ENCODE measurements around the gene TRMT61A. TPM values are rescaled to one million over a fixed set of nuclear protein-coding genes. Genes with fewer than 3 reads are reported as not detected.

Gene TRMT61A
- total RNA-seq, 1 donor from 2014 or later: 12.5 TPM

DNA sequence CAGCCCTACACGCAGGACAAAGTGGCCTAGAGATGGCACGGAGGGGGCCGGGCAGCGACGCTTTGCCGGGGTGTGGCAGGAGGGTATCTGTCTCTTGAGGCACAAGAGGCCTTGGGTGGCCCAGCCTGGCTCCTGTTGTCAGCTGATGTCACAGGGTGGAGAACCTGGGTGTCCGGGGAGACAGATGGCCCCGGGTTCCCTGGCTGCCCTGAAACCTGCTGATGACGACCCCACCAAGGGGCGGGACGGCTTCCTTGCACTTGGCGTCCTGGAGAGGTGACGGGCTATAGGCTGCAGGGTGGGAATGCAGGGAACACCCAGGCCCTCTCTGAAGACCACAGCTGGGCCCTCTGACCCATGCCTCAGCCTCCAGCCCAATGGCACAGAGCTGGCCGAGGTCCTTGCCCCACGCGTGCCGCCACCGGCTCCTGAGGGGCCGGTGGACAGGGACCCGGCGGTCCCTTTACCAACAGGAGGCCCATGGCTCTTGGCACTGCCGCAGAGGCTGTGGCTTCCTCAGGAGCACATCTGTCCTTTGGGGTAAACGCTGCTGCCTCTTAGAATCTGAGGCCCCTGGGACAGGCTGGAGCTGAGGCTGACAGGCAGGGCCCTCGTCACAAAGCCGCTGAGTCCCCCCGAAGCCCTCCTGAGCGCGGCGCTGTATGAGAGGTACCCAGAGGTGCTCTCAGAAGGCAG lies 16.4 kb downstream of the TRMT61A start:
- DNase-seq (ENCODE audit: low read depth, low spot score): no peak
- Mint-ChIP-seq H3K4me3 (no peak overlapping the region), H3K27ac (ENCODE audit: unreplicated experiment) (peak overlapping the region; percentile 19), H3K9me3 (no peaks in the 10 kb centered on the region), H3K27me3 (ENCODE audit: low read depth) (no peaks in the 10 kb centered on the region), H3K4me1 (peaks cover 22% of the 10 kb centered on the region), H3K36me3 (ENCODE audit: low read depth) (no peaks in the 10 kb centered on the region)
- TF ChIP-seq, protein P1, sequence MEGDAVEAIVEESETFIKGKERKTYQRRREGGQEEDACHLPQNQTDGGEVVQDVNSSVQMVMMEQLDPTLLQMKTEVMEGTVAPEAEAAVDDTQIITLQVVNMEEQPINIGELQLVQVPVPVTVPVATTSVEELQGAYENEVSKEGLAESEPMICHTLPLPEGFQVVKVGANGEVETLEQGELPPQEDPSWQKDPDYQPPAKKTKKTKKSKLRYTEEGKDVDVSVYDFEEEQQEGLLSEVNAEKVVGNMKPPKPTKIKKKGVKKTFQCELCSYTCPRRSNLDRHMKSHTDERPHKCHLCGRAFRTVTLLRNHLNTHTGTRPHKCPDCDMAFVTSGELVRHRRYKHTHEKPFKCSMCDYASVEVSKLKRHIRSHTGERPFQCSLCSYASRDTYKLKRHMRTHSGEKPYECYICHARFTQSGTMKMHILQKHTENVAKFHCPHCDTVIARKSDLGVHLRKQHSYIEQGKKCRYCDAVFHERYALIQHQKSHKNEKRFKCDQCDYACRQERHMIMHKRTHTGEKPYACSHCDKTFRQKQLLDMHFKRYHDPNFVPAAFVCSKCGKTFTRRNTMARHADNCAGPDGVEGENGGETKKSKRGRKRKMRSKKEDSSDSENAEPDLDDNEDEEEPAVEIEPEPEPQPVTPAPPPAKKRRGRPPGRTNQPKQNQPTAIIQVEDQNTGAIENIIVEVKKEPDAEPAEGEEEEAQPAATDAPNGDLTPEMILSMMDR (conservative IDR thresholded peaks at IDR 0.05): no peak

DNA sequence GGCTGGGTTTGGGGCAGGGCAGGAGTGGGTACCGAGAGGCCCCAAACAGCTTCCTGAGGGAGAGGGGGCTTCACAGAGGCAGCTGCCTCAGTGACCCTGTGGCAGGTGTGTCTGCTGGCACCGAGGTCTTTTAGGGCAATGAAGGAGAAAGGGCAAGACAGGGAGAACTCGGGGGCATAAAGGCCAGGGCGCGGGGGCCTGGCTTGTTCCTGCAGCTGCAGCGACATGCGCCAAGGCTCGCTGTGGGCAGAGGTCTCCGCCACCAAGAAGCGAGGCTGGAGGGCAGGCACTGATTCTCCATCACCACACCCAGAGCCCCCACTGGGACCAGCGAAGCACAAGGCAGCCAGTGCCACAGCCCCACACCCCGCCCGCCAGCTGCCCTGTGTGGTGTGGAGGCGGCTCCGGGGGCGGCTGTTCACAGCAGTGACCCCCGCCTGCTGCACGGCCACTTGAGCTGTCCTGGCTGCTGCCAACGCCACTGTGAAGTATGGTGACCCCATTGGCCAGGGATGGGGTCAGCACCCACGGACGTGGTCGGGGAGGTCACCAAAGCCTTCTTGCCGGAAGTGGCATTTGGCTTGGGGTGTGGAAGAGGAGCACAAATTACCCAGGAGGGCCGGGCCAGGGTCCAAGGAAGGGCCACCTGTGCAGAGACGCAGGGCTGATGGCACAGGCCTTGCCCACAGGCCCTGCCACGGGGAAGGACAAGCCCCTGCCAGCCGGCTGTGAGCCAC lies 17.1 kb downstream of the TRMT61A start:
- Mint-ChIP-seq H3K9me3 (no peaks in the 10 kb centered on the region), H3K36me3 (ENCODE audit: low read depth) (no peaks in the 10 kb centered on the region), H3K27me3 (ENCODE audit: low read depth) (no peaks in the 10 kb centered on the region), H3K4me3 (no peak overlapping the region), H3K27ac (ENCODE audit: unreplicated experiment) (no peak overlapping the region), H3K4me1 (peaks cover 17% of the 10 kb centered on the region)
- TF ChIP-seq, protein P1 (conservative IDR thresholded peaks at IDR 0.05): no peak
- no peak for DNase-seq (ENCODE audit: low read depth, low spot score)

DNA sequence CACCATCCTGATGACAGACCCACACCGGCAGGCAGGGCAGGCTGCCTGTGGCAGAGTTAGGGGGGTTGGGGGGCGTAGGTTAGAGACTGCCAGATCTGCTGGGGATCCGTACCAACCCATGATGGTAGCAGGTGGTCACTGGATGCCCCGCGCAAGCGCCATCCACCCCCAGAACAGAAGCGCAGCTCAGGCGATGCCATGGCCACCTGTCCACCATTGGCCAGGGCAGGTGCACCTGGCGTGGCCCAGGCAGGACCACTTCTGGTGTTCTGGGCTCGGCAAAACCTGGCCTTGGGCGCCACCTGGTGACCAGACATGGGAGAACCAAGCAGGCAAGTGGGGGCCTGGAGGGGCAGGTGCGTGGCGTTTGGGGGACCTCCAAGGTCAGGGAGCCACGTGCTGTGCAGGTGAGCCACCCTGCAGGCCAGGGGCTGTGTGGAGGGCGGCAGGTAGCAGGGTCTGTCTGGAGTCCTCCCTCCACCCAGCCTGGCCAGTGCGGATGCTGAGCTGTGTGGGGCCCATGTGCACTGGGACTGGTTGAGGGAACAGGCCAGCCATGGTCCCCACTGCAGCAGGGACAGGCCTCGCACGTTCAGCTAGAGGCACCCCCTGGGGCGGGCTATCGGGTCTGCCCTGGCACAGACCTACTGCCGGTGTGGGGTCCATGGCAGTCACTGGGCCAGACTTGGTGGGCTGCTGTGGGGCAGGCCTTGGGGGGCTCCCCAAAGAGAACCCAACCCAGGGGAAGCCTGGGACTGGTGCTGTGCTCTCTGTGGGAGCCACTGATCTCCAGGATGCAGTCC lies 17.9 kb downstream of the TRMT61A start:
- Mint-ChIP-seq H3K36me3 (ENCODE audit: low read depth) (no peaks in the 10 kb centered on the region), H3K4me1 (peaks cover 18% of the 10 kb centered on the region), H3K27ac (ENCODE audit: unreplicated experiment) (no peak overlapping the region), H3K9me3 (no peaks in the 10 kb centered on the region), H3K27me3 (ENCODE audit: low read depth) (no peaks in the 10 kb centered on the region), H3K4me3 (no peak overlapping the region)
- peak; percentile 78 for DNase-seq (ENCODE audit: low read depth, low spot score)
- TF ChIP-seq, protein P1 (conservative IDR thresholded peaks at IDR 0.05): peak; percentile 99

DNA sequence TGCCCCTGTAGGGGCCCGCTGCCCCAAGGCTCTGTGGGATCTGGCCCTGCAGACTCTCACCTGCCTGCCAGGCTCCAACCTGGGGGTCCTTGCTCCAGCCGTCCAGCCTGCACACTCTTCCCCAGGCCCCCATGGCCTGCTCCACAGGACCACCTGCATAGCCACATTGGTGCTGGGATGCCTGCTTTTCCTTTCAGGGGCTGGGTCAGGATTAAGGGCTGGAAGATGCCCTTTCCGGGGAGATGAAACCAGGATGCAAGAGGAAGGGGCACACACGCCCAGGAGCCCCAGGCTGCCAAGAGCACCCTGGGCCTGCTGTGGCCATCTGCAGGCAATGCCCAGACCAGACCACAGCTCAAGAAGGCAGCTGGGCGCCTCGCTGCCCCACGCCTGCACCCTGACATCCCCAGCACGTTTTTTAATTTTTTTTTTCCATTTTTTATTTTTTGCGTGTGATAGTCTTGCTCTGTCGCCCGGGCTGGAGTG lies 18.5 kb downstream of the TRMT61A start:
- no peaks in the 10 kb centered on the region for H3K27me3 Mint-ChIP-seq (ENCODE audit: low read depth)
- H3K4me1 Mint-ChIP-seq: peaks cover 16% of the 10 kb centered on the region
- no peaks in the 10 kb centered on the region for H3K36me3 Mint-ChIP-seq (ENCODE audit: low read depth)
- H3K9me3 Mint-ChIP-seq: no peaks in the 10 kb centered on the region
- TF ChIP-seq, protein P1 (conservative IDR thresholded peaks at IDR 0.05): no peak
- H3K27ac Mint-ChIP-seq (ENCODE audit: unreplicated experiment): no peak overlapping the region
- DNase-seq (ENCODE audit: low read depth, low spot score): no peak
- no peak overlapping the region for H3K4me3 Mint-ChIP-seq

DNA sequence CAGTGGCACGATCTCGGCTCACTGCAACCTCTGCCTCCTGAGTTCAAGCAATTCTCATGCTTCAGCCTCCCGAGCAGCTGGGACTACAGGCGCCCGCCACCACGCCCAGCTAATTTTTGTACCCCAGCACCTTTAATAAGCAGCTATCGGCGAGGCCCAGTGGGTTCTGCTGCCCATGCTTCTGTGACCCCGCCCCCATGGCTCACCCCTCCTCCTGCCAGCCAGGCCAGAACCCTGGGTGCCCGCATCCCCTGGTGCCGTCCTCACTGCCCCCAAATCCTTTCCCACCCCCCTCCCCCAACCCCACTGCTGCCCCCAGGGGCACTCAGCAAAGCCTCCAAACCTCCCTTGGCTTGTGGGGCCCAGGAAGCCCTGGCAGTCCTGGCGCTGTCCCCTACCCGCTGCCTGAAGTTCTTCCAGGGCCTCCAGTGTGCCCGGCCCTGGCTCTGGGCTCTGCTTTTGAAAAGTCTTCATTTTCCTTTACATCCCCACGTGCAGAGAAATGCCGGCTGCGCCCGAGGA lies 19.0 kb downstream of the TRMT61A start:
- H3K4me1 Mint-ChIP-seq: peaks cover 16% of the 10 kb centered on the region
- H3K9me3 Mint-ChIP-seq: no peaks in the 10 kb centered on the region
- H3K27ac Mint-ChIP-seq (ENCODE audit: unreplicated experiment): no peak overlapping the region
- H3K36me3 Mint-ChIP-seq (ENCODE audit: low read depth): no peaks in the 10 kb centered on the region
- no peak for DNase-seq (ENCODE audit: low read depth, low spot score)
- H3K4me3 Mint-ChIP-seq: no peak overlapping the region
- no peaks in the 10 kb centered on the region for H3K27me3 Mint-ChIP-seq (ENCODE audit: low read depth)
- TF ChIP-seq, protein P1 (conservative IDR thresholded peaks at IDR 0.05): no peak

All from neural crest cell (in vitro differentiated cells).